GM13976 (cell line): ENCODE measurements around the gene ADK.

Experiments
- DNase-seq: peaks from one replicate; pipeline ENCODE4 v3.0.0; 2012; ENCODE audit warnings: low spot score
- in situ Hi-C: fragments of 300-500 bp; cut with MboI; formaldehyde crosslinking; loops from one replicate; pipeline ENCODE4 v1.12.0; 2022; ENCODE audit warnings: low sequenced_read_pairs, mixed read lengths, inconsistent platforms; ENCODE audit not compliant: unreplicated experiment
- TF ChIP-seq, protein P1 (sequence below): IDR thresholded peaks from 2 replicates; pipeline ENCODE4 v1.5.1; 2012; ENCODE audit warnings: borderline replicate concordance, mild to moderate bottlenecking; ENCODE audit not compliant: insufficient read depth; ENCODE audit errors: extremely low read depth, missing control alignments, control extremely low read depth

Gene ADK

DNA sequence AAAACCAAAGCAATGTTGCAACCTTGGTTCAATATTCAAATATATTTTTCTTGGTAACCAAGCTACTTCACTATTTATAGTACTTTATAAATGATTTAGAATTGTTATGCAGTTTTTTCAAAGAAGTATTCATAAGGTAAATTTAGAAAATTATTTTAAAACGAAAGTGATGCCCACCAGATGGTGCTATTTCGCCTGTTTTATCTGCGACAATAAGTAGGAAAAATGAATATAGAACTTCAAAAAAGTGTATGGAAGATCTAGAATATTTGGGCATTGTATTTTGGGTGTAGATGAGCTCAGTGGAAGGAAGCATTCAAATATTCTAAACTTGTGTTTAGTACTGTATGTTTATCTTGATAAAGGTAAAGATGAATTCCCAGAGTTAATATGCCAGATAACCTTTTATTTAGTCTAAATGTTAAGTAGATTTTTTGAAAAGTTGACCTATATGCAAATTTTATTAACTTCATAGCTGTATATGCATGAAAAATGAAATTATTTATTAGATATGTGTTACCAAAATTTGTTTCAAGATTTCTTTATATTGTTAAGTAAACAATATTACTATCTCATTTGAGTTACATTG, 93.2 kb downstream of the ADK start:
- in situ Hi-C loops: no loop called here
- DNase-seq: no peak

DNA sequence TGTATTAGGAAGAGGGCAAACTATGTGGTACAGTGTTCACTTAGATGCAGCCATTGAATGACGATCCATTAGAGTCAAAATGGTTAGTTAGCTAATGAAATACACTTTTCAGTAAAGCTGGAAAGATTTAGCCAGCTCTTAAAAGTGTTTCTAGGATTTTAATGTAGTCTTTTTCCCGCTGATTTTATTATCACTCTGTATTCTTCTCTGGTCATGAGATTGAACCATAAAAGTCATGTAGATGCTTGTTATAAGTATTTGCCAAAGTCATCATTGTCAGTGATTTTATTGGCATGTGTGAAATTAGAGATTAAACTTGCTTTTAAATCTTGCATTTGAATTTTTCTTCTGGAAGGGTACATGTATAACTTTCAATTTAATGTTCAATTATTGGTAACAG, 93.8 kb downstream of the ADK start:
- in situ Hi-C loops: no loop called here
- DNase-seq: no peak
- TF ChIP-seq, protein P1, sequence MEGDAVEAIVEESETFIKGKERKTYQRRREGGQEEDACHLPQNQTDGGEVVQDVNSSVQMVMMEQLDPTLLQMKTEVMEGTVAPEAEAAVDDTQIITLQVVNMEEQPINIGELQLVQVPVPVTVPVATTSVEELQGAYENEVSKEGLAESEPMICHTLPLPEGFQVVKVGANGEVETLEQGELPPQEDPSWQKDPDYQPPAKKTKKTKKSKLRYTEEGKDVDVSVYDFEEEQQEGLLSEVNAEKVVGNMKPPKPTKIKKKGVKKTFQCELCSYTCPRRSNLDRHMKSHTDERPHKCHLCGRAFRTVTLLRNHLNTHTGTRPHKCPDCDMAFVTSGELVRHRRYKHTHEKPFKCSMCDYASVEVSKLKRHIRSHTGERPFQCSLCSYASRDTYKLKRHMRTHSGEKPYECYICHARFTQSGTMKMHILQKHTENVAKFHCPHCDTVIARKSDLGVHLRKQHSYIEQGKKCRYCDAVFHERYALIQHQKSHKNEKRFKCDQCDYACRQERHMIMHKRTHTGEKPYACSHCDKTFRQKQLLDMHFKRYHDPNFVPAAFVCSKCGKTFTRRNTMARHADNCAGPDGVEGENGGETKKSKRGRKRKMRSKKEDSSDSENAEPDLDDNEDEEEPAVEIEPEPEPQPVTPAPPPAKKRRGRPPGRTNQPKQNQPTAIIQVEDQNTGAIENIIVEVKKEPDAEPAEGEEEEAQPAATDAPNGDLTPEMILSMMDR: no peak

More for the DNA sequence above, 93.2 kb downstream of the ADK start:
- TF ChIP-seq, protein P1: peak; percentile 10

DNA sequence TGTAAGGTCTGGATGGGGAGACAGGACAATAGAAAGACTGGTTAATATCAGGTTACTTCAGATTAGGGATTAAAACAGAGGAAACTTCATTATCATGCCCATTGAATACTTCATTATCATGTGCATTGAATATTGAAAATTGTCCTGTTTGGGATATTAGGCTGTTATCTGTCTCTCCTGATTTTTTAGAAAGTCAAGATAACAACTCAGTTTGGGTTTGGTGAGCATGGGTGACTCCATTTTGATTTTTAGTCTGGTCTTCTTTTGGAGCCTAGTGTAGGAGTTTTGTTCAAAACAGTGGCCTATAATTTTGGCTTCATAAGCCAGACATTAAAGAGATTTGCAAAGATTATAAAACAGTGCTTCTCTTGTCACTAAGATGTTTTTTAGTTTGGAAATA, 95.5 kb downstream of the ADK start:
- TF ChIP-seq, protein P1: no peak
- in situ Hi-C loops: no loop called here
- DNase-seq: no peak

DNA sequence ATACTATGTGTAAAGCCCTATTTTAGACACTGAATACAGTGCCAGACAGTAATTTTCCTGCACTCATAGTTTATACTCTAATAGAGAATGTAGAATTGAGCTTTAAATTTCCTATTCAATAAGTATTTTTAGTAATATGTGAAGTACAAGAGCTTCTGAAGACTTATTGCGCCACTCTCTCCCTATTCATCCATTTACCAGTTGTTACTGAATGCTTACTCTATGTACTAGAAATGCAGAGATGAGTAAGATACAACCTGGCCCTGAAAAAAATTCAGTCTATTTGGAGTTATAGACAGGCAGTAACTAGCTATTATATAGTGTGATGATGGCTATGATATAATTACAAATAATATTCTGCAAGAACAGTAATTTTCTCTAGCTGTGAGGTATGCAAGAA, 98.8 kb downstream of the ADK start:
- in situ Hi-C loops: loop anchor here (25.0 kb wide), 1 partner anchor 987 kb away; the partner anchor contains the start of gene COMTD1
- no peak for DNase-seq
- TF ChIP-seq, protein P1: no peak

DNA sequence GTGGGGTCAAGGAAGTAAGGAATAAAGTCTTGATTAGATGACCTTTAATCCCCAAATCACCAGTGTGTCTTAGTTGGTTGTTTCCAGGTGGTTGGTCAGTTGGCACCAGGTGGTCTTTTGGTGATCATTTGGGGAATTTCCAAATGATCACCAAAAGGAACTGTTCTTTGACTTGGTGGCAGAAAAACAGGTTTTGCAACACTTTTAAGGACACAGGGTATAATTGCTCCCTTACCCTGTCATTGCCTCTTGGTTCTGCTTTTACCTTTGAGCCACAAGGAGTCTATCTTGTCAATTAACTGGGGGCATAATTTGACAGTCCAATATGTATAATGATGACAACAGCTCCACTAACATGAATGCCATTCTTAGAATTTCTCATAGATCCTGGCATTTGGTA, 104.2 kb downstream of the ADK start:
- TF ChIP-seq, protein P1: no peak
- DNase-seq: no peak
- in situ Hi-C loops: loop anchor here (25.0 kb wide), 1 partner anchor 982 kb away; the partner anchor contains the start of gene COMTD1

DNA sequence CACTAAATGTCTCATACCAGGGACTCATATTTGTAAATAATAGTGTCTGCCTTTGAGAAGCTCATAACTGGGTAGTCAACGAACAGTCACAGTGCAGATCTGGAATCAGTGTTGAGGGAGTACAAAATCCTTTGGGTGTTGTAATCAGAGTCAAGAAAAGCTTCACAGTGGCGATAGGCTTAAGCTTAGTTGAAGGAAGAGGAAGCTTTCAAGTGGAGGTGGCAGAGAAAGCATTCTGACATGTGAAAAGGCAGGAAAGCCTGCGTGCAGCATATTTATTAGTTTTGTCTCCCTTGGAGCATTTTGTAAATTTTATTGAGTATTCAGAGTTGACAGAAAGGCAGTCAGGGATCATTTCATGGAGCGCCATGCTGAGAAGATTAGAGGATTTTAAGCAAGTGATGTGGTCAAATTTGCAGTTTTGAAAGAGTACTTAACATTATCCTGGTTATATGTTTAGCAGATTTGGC, 104.9 kb downstream of the ADK start:
- no peak for DNase-seq
- TF ChIP-seq, protein P1: no peak
- in situ Hi-C loops: loop anchor here (25.0 kb wide), 1 partner anchor 981 kb away; the partner anchor contains the start of gene COMTD1

DNA sequence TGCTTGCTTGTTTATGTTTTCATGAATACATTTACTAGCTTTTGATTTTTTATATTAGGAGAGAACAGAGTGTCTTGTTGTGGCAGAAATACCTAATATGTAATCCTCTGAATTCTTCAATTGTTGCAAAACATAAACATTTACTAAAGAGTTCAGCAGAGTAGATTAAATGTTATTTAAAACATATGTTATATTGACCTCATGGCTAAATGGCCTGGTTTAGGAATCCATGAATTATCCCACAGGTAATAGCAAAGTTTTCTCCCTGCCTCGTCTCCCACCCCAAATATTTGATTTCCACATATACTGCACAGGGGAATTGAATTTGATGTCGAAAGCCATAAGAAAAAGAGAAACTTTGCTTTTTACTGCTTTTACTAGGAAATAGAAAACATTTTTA, 111.8 kb downstream of the ADK start:
- TF ChIP-seq, protein P1: no peak
- in situ Hi-C loops: loop anchor here (10.0 to 25.0 kb wide), 3 partner anchors 472 to 974 kb away; partner anchors contain the start of gene COMTD1

More for the DNA sequence above, 111.8 kb downstream of the ADK start:
- no peak for DNase-seq
